ENCODE results near the gene RPL9.

RPL9 gene

DNA sequence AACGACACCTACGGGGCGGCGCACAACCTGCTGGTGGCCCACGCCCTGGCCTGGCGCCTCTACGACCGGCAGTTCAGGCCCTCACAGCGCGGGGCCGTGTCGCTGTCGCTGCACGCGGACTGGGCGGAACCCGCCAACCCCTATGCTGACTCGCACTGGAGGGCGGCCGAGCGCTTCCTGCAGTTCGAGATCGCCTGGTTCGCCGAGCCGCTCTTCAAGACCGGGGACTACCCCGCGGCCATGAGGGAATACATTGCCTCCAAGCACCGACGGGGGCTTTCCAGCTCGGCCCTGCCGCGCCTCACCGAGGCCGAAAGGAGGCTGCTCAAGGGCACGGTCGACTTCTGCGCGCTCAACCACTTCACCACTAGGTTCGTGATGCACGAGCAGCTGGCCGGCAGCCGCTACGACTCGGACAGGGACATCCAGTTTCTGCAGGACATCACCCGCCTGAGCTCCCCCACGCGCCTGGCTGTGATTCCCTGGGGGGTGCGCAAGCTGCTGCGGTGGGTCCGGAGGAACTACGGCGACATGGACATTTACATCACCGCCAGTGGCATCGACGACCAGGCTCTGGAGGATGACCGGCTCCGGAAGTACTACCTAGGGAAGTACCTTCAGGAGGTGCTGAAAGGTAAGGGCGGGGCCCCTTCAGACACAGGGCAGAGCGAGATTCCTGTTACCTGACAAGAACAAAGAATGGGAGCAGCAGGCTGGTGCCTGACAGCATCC is 11.7 kb downstream of the RPL9 start:
- no CpG with 5 or more reads among the region's 61 CpGs for WGBS (ENCODE audit: insufficient coverage, insufficient read length)
- peaks cover 1% of the 10 kb centered on the region; the same call in 1 of the 2 replicates for H3K36me3 ChIP-seq (ENCODE audit: control insufficient read depth, insufficient read depth, low read length)
- no peaks in the 10 kb centered on the region for H3K27me3 ChIP-seq (ENCODE audit: control insufficient read depth, insufficient read depth, low read length)
- DNase-seq (ENCODE audit: low read depth, low spot score), result no peak
- H3K4me1 ChIP-seq (ENCODE audit: control insufficient read depth, insufficient read depth, low read length), result no peaks in the 10 kb centered on the region
- H3K9me3 ChIP-seq (ENCODE audit: control insufficient read depth, insufficient read depth, low read length), result no peaks in the 10 kb centered on the region
- H3K4me3 ChIP-seq (ENCODE audit: low read length), result peak overlapping the region; percentile 48; the same call in 1 of the 2 replicates
- H3K27ac ChIP-seq (ENCODE audit: low read length), result no peak overlapping the region

GRCh38 chr4:39446483-39446841 is 12.3 kb downstream of the RPL9 start:
- H3K4me1 ChIP-seq (ENCODE audit: control insufficient read depth, insufficient read depth, low read length), result no peaks in the 10 kb centered on the region
- DNase-seq (ENCODE audit: low read depth, low spot score), result no peak
- no peak overlapping the region for H3K27ac ChIP-seq (ENCODE audit: low read length)
- H3K4me3 ChIP-seq (ENCODE audit: low read length), result peak overlapping the region; percentile 48; the same call in 1 of the 2 replicates
- no peaks in the 10 kb centered on the region; the same call in 1 of the 2 replicates for H3K36me3 ChIP-seq (ENCODE audit: control insufficient read depth, insufficient read depth, low read length)
- WGBS (ENCODE audit: insufficient coverage, insufficient read length), result no CpG with 5 or more reads among the region's 20 CpGs
- no peaks in the 10 kb centered on the region for H3K9me3 ChIP-seq (ENCODE audit: control insufficient read depth, insufficient read depth, low read length)
- no peaks in the 10 kb centered on the region for H3K27me3 ChIP-seq (ENCODE audit: control insufficient read depth, insufficient read depth, low read length)

GRCh38 chr4:39442998-39443397 is 15.7 kb downstream of the RPL9 start:
- H3K27me3 ChIP-seq (ENCODE audit: control insufficient read depth, insufficient read depth, low read length), result no peaks in the 10 kb centered on the region
- no peak overlapping the region for H3K27ac ChIP-seq (ENCODE audit: low read length)
- H3K36me3 ChIP-seq (ENCODE audit: control insufficient read depth, insufficient read depth, low read length), result no peaks in the 10 kb centered on the region
- no CpG with 5 or more reads among the region's 4 CpGs for WGBS (ENCODE audit: insufficient coverage, insufficient read length)
- H3K4me3 ChIP-seq (ENCODE audit: low read length), result no peak overlapping the region
- no peak for DNase-seq (ENCODE audit: low read depth, low spot score)
- no peaks in the 10 kb centered on the region for H3K9me3 ChIP-seq (ENCODE audit: control insufficient read depth, insufficient read depth, low read length)
- H3K4me1 ChIP-seq (ENCODE audit: control insufficient read depth, insufficient read depth, low read length), result no peaks in the 10 kb centered on the region

GRCh38 chr4:39441593-39441992 is 17.1 kb downstream of the RPL9 start:
- Histone ChIP-seq H3K4me1 (ENCODE audit: control insufficient read depth, insufficient read depth, low read length) (no peaks in the 10 kb centered on the region), H3K4me3 (ENCODE audit: low read length) (no peak overlapping the region), H3K27ac (ENCODE audit: low read length) (no peak overlapping the region), H3K36me3 (ENCODE audit: control insufficient read depth, insufficient read depth, low read length) (no peaks in the 10 kb centered on the region), H3K27me3 (ENCODE audit: control insufficient read depth, insufficient read depth, low read length) (no peaks in the 10 kb centered on the region), H3K9me3 (ENCODE audit: control insufficient read depth, insufficient read depth, low read length) (no peaks in the 10 kb centered on the region)
- DNase-seq (ENCODE audit: low read depth, low spot score), result no peak
- WGBS (ENCODE audit: insufficient coverage, insufficient read length), result no CpG with 5 or more reads among the region's 2 CpGs

DNA sequence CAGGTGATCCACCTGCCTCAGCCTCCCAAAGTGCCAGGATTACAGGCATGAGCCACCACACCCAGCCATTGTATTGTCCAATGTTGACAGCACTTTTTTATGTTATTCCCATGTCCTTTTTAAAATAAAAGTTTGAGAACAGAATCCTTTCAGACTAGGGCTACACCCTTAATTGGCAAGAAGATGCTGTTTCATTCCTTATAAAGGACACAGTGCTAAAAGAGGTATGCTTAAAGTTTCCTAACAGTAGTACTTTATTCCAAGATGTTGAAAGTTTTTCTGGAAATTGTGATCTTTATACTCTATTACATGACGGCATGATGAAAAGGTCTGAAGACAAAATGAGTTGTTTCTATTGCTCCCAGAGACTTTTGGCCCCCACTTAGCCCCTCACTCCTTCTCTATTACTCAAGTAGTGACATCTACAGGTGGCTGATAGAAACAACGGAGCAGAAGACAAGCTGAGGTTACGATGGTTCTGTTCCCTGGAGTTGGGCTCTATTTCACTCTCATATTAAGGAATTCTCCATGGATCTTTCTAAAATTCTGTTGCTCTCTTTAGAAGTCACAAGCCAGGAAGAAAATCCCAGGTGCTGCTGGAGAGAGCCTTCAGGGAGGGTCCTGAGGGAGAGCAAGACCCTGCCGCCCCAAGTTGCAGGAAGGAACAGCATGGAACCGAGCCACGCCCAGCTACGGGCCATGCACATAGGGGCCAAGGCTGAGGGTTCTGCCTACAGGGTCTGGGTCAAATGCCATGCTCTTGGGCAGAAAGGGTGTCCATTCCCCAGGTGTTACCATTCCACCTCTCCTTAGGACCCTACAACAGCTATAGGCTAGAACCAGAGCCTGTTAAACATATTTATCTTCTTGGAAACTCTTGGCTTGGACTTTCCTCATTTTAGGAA is 22.8 kb downstream of the RPL9 start:
- Histone ChIP-seq H3K4me3 (ENCODE audit: low read length) (no peak overlapping the region), H3K4me1 (ENCODE audit: control insufficient read depth, insufficient read depth, low read length) (no peaks in the 10 kb centered on the region), H3K27me3 (ENCODE audit: control insufficient read depth, insufficient read depth, low read length) (no peaks in the 10 kb centered on the region), H3K9me3 (ENCODE audit: control insufficient read depth, insufficient read depth, low read length) (no peaks in the 10 kb centered on the region), H3K36me3 (ENCODE audit: control insufficient read depth, insufficient read depth, low read length) (no peaks in the 10 kb centered on the region), H3K27ac (ENCODE audit: low read length) (no peak overlapping the region)
- no peak for DNase-seq (ENCODE audit: low read depth, low spot score)
- no CpG with 5 or more reads among the region's 7 CpGs for WGBS (ENCODE audit: insufficient coverage, insufficient read length)

- no CpG with 5 or more reads among the region's 11 CpGs for WGBS (ENCODE audit: insufficient coverage, insufficient read length)
- DNase-seq (ENCODE audit: low read depth, low spot score), result no peak
These were observed 24.7 kb downstream of the RPL9 start for GRCh38 chr4:39433878-39434492.

DNA sequence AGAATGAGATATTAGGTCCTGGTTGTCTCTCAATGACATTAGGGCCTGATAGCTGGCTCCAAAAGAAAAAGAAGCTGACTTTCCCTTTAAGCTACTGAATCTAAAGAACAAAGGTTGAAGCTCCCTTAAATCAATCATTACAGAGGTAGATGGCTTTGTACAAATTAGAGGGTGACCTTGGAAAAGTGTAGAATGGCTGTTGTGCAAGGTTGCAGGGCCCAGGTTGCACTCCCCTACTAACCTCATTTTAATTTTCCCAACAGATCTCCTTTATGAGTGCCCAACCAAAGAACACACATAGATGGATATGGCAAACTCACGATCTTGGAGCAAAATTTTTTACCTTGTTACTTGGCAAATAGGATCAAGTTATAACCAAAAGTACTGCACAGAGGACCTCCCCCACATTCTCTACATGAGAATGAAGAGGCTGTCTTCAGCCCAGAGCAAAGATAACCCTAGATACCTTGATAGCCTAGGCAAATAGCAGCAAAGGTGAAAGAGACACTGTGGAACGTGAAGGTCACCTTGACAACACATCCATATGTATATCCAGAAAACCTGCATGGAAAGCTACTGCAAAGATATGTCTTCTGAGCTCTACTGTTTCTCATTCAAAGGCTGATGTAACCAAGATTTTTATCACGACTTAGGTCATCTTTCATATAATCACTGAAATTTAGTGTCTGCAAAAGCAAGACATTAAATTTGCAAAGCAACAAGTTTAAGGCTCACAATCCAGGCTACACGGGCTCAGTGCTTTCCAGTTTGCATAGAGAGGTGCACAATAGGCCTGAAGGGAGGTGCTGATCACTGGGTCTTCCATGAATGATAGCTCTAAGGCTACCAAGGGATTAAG is 29.0 kb downstream of the RPL9 start:
- no peaks in the 10 kb centered on the region for H3K36me3 ChIP-seq (ENCODE audit: control insufficient read depth, insufficient read depth, low read length)
- no peak overlapping the region for H3K27ac ChIP-seq (ENCODE audit: low read length)
- H3K9me3 ChIP-seq (ENCODE audit: control insufficient read depth, insufficient read depth, low read length), result no peaks in the 10 kb centered on the region
- no peak for DNase-seq (ENCODE audit: low read depth, low spot score)
- H3K4me3 ChIP-seq (ENCODE audit: low read length), result no peak overlapping the region
- no peaks in the 10 kb centered on the region for H3K27me3 ChIP-seq (ENCODE audit: control insufficient read depth, insufficient read depth, low read length)
- H3K4me1 ChIP-seq (ENCODE audit: control insufficient read depth, insufficient read depth, low read length), result no peaks in the 10 kb centered on the region
- no CpG with 5 or more reads among the region's 4 CpGs for WGBS (ENCODE audit: insufficient coverage, insufficient read length)

More at GRCh38 chr4:39433878-39434492, 24.7 kb downstream of the RPL9 start:
- H3K4me1 ChIP-seq (ENCODE audit: control insufficient read depth, insufficient read depth, low read length), result no peaks in the 10 kb centered on the region
- H3K9me3 ChIP-seq (ENCODE audit: control insufficient read depth, insufficient read depth, low read length), result no peaks in the 10 kb centered on the region
- no peaks in the 10 kb centered on the region for H3K27me3 ChIP-seq (ENCODE audit: control insufficient read depth, insufficient read depth, low read length)
- H3K27ac ChIP-seq (ENCODE audit: low read length), result no peak overlapping the region
- H3K36me3 ChIP-seq (ENCODE audit: control insufficient read depth, insufficient read depth, low read length), result no peaks in the 10 kb centered on the region
- H3K4me3 ChIP-seq (ENCODE audit: low read length), result no peak overlapping the region

DNA sequence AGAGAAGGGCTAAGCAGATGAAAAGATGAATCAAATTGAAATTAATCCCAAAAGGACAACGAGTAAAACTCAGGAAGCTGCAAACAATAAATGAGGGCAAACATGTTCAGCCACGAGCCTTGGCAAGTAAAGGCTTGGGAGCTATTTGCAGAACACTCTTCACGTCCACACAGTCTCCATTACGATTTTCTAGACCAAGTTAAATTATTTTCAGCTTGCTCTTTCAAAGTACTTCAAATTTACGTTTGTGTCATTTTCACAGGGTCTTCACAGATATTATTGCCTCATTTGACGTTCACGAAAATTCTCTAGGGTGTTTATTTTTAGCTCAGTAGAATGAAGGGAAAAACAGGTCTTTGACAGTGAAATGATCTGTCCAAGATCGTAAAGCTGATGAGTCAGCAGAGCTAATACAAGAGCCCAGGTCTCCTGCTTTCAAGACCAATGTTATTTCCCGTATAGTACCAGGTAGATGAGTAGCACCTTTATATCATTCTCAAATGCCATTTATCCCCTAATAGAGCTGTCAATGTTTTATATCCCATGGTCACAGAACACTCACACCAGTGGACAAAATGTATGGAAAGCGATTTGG is 31.1 kb downstream of the RPL9 start:
- H3K4me3 ChIP-seq (ENCODE audit: low read length), result no peak overlapping the region
- DNase-seq (ENCODE audit: low read depth, low spot score), result no peak
- H3K4me1 ChIP-seq (ENCODE audit: control insufficient read depth, insufficient read depth, low read length), result no peaks in the 10 kb centered on the region
- WGBS (ENCODE audit: insufficient coverage, insufficient read length), result no CpG with 5 or more reads among the region's 10 CpGs
- no peak overlapping the region for H3K27ac ChIP-seq (ENCODE audit: low read length)
- H3K36me3 ChIP-seq (ENCODE audit: control insufficient read depth, insufficient read depth, low read length), result no peaks in the 10 kb centered on the region
- H3K9me3 ChIP-seq (ENCODE audit: control insufficient read depth, insufficient read depth, low read length), result no peaks in the 10 kb centered on the region
- H3K27me3 ChIP-seq (ENCODE audit: control insufficient read depth, insufficient read depth, low read length), result no peaks in the 10 kb centered on the region

GRCh38 chr4:39426728-39427127 is 32.0 kb downstream of the RPL9 start:
- Histone ChIP-seq H3K27me3 (ENCODE audit: control insufficient read depth, insufficient read depth, low read length) (no peaks in the 10 kb centered on the region), H3K4me3 (ENCODE audit: low read length) (no peak overlapping the region), H3K4me1 (ENCODE audit: control insufficient read depth, insufficient read depth, low read length) (no peaks in the 10 kb centered on the region), H3K27ac (ENCODE audit: low read length) (no peak overlapping the region), H3K36me3 (ENCODE audit: control insufficient read depth, insufficient read depth, low read length) (no peaks in the 10 kb centered on the region), H3K9me3 (ENCODE audit: control insufficient read depth, insufficient read depth, low read length) (no peaks in the 10 kb centered on the region)
- no CpG with 5 or more reads among the region's 1 CpG for WGBS (ENCODE audit: insufficient coverage, insufficient read length)
- no peak for DNase-seq (ENCODE audit: low read depth, low spot score)
